NCI-H748 treated with DMSO at 0.1 percent for 48 hours (cell line): ENCODE measurements around the gene N4BP2.
A peak's percentile ranks its signal among the peaks of the same experiment; 100 is the strongest.
"Not testable (repeated sequence)": the region's sequence is repeated elsewhere in the genome, so short reads cannot be mapped to it uniquely, and the experiment has no call there.

Experiments
- DNase-seq: peaks from one replicate; lab custom pipeline; 2025; lab: John Stamatoyannopoulos, UW

The N4BP2 gene

GRCh38 chr4:40056716-40057585 is at the start of gene N4BP2:
N4BP2 (plus strand) TSS chr4:40056850; CDS start chr4:40097341, 40,491 bp downstream.
- DNase-seq: peak; percentile 38

- no peak for DNase-seq
These were observed 40.6 kb upstream of the N4BP2 start for GRCh38 chr4:40016007-40016406.

DNA sequence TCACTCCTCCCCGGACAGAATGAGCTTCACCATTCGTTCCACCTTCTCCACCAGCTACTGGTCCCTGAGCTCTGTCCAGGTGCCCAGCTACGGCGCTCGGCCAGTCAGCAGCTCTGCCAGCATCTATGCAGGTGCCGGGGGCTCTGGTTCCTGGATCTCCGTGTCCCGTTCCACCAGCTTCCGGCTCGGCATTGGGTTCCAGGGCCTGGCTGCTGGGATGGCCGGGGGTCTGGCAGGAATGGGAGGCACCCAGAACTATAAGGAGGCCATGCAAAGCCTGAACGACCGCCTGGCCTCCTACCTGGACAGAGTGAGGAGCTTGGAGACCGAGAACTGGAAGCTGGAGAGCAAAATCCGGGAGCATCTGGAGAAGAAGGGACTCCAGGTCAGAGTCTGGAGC is 36.4 kb upstream of the N4BP2 start:
- no peak for DNase-seq

DNA sequence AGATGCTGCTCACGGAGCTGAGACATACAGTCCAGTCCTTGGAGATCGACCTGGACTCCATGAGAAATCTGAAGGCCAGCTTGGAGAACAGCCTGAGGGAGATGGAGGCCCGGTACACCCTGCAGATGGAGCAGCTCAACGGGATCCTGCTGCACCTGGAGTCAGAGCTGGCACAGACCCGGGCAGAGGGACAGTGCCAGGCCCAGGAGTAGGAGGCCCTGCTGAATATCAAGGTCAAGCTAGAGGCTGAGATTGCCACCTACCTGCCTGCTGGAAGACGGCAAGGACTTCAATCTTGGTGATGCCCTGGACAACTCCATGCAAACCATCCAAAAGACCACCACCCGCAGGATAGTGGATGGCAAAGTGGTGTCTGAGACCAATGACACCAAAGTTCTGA is 35.5 kb upstream of the N4BP2 start:
- DNase-seq: not testable (repeated sequence)

DNA sequence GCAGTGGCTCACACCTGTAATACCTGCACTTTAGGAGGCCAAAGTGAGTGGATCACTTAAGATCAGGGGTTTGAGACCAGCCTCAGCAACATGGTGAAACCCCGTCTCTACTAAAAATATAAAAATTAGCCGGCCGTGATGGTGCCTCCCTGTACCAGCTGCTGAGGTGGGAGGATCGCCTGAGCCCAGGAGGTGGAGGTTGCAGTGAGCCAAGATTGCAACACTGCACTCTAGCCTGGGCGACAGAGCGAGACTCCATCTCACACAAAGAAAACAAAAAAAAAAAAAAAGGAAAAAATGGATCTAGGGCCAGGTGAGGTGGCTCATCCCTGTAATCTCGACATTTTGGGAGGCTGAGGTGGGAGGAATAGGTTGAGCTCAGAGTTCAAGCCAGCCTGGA is 32.6 kb upstream of the N4BP2 start:
- DNase-seq: not testable (repeated sequence)

DNA sequence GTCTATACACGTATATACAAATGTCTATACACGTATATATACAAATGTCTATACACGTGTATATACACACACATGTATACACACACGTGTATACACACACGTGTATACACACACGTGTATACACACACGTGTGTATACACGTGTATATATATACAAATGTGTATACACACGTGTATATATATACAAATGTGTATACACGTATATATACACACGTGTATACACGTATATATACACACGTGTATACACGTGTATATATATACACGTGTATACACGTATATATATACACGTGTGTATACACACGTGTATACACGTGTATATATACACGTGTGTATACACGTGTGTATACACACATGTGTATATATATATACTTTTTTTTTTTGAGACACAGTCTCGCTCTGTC is 23.9 kb upstream of the N4BP2 start:
- DNase-seq: no peak

DNA sequence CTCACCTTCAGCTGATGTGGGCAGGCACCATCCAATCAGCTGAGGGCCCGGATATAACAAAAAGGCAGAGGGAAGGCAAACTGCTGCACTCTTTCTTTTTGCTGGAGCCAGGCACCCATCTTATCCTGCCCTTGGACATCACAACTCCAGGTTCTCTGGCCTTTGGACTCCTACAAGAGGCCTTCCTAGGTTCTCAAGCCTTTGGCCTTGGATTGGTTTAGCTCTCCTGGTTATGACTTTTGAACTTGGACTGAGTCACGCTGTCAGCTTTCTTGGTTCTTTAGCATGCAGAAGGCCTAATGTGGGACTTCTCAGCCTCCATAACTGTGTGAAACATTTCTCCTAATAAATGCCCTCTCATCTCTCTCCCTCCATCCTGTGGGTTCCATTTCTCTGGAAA is 23.0 kb upstream of the N4BP2 start:
- no peak for DNase-seq

DNA sequence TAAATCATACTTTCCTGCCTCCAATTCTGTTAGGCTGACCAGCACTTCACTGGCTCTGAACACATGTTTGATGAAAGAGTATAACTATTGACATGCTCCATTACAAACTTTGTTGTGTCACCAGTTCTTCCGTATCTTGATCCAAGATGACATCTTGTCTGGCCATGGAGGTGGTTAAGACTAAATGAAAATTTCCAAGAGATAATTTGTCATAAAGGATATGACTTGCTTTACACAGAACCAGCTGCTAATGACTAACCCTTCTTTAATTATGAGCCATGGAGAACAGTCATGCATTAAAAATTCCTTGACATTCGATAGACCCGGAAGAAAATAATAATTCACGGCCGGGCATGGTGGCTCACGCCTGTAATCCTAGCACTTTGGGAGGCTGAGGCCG is 17.7 kb upstream of the N4BP2 start:
- DNase-seq: no peak

GRCh38 chr4:40040908-40041307 is 15.7 kb upstream of the N4BP2 start:
- DNase-seq: no peak

GRCh38 chr4:40043786-40044185 is 12.9 kb upstream of the N4BP2 start:
- no peak for DNase-seq

- no peak for DNase-seq
These were observed 10.2 kb upstream of the N4BP2 start for GRCh38 chr4:40046311-40046980.

- no peak for DNase-seq
These were observed 3.5 kb upstream of the N4BP2 start for GRCh38 chr4:40053161-40053560.

DNA sequence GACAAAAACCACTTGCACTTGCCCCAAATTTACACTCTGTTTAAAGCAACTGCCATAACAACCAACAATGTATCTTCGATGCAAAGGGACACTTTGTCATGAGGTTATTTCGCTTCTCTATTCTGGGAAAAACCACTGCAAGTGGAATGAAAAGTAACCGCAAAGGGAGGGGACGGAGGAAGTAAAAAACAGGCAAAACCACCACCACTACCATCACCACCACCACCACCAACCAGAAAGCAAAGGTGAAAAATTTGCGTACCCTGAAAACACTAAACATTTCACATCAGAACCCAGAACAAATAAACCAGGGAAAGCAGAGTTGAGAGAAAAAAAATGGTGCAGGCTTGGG is 1.2 kb upstream of the N4BP2 start:
- DNase-seq: no peak

- DNase-seq: peak; percentile 17
These were observed 561 bp upstream of the N4BP2 start for GRCh38 chr4:40055863-40056715.

- peak; percentile 72 for DNase-seq
These were observed 989 bp downstream of the N4BP2 start for GRCh38 chr4:40057586-40058091.

GRCh38 chr4:40058121-40058520 is 1.5 kb downstream of the N4BP2 start:
- no peak for DNase-seq

GRCh38 chr4:40058854-40059253 is 2.2 kb downstream of the N4BP2 start:
- DNase-seq: no peak

- no peak for DNase-seq
These were observed 2.7 kb downstream of the N4BP2 start for GRCh38 chr4:40059362-40059761.

DNA sequence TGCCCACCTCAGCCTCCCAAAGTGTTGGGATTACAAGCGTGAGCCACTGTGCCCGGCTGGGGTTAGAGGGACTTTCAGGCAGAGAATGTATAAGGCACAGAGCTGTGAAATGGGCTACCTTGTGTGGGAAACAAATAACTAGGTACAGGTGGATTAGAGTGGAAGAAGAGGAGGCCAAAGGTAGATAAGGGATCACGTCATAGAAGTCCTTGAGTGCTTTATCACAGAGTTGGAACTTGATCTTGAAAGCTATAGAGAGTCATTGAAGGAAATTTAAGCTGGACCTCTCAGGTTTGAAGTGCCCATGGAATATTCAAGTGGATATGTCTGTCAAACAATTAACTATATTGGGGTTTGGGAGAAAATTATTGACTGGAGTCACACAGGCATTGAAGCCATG is 8.4 kb downstream of the N4BP2 start:
- no peak for DNase-seq

DNA sequence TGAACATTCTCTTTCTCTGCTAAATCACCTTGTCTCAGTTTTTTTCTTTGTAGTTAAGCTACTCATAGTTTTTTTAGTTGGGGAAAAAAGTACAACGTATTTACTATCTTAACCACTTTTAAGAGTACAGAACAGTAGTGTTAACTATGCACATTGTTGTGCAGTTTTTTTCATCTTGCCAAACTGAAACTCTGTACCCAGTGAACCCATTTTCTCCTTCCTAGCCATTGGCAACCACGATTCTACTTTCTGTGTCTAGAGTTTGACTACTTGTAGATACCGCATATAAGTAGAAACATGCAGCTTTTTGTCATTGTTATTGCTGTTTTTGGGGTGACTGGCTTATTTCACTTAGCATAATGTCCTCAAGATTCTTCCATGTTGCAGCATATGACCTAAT is 10.0 kb downstream of the N4BP2 start:
- DNase-seq: no peak

GRCh38 chr4:40070387-40070786 is 13.7 kb downstream of the N4BP2 start:
- no peak for DNase-seq

GRCh38 chr4:40086421-40086820 is 29.8 kb downstream of the N4BP2 start:
- DNase-seq: no peak
